GM18907 (cell line): ENCODE measurements around the gene TLNRD1.

ENCODE experiments used
- ATAC-seq: cut with Tn5 transposase; IDR thresholded peaks from one replicate; pipeline ENCODE4 v1.9.1; 2021; ENCODE audit warnings: mild to moderate bottlenecking, moderate library complexity; ENCODE audit not compliant: unreplicated experiment

Gene TLNRD1

DNA sequence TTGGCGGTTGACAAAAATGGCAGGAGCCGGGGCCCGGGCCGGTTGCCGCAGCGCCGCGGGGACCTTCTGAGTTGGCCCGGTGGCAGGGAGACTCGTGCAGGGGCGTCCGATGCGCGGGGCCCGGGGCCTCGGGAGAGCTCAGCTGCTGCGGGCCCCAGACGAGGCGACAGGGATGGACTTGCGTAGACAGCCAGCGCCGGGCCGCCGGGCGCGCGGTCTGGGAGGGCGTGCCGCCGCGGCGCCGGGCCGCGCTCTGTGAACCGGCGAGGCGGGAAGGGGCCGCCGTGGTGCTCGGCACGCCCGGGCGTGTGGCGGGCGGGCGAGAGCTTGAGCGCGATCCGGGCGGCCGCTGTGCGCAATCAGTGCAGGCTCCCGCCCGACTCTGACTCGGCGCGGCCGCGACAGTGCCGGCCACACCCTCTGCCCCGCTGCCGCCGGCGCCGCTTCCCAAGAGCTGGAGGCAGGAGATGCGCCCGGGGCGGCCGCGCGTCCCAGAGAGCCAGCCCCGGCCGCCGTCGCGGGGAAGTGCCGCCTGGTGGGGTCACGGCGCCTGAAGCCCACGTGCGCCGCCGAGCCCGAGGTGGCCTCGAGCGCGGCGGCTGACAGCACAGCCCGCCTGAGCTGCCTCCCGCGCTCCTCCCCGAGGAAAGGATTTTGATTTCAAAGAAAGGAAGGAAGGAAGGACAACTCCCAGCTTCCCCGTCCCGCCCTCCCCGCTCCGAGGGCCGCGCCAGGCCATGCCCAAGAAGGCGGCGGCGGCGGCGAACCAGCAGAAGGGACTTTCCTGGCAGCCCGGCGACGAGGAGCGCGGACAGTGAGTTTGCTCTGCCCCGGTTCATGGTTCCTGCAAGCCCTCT, 657 bp downstream of the TLNRD1 start:
- peak; percentile 48 for ATAC-seq

DNA sequence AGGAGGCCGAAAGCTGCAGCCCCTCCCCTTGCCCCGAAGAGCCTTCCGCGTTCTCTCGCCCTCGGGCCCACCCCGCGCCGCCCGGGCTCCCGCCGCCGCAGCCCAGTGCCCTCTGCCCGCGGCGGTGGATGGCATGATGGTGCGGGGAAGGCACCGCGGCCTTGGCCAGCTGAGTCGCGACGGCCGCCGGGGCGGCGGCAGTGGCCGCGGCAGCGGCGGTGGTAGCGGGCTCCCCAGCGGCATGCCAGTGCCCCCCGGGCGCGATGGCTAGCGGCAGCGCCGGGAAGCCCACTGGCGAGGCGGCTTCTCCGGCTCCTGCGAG, 1.2 kb downstream of the TLNRD1 start:
- ATAC-seq: no peak

DNA sequence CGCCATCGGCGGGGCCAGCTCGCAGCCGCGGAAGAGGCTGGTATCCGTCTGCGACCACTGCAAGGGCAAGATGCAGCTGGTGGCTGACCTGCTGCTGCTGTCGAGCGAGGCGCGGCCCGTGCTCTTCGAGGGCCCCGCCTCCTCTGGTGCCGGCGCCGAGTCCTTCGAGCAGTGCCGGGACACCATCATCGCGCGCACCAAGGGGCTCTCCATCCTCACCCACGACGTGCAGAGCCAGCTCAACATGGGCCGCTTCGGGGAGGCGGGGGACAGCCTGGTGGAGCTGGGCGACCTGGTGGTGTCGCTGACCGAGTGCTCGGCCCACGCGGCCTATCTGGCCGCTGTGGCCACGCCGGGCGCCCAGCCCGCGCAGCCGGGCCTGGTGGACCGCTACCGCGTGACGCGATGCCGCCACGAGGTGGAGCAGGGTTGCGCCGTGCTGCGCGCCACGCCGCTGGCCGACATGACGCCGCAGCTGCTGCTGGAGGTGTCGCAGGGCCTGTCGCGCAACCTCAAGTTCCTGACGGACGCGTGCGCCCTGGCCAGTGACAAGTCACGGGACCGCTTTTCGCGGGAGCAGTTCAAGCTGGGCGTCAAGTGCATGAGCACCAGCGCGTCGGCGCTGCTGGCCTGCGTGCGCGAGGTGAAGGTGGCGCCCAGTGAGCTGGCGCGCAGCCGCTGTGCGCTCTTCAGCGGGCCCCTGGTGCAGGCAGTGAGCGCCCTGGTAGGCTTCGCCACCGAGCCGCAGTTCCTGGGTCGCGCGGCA, 1.8 kb downstream of the TLNRD1 start:
- no peak for ATAC-seq

DNA sequence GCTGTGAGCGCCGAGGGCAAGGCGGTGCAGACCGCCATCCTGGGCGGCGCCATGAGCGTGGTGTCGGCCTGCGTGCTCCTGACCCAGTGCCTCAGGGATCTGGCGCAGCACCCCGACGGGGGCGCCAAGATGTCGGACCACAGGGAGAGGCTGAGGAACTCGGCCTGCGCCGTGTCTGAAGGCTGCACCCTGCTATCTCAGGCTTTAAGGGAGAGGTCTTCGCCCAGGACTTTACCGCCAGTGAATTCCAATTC, 2.3 kb downstream of the TLNRD1 start:
- ATAC-seq: no peak

DNA sequence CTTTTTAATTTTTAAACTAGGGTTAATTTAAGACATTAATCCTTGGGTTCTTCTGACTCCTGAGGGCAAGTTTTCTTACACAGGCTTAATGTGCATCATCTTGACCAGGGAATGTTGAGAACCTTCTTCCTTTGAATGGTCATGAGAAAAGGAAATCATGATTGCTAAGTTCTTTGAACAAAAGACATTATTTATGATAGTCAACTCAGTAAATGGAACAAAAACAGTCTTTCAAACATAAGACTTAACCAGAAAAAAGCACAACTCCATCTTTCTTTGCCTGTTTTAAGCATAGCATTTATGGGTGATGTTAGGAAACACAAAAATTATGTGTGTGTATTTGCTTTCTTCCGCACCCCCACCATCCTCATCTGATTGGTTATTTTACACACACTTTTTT, 5.4 kb downstream of the TLNRD1 start:
- ATAC-seq: no peak

DNA sequence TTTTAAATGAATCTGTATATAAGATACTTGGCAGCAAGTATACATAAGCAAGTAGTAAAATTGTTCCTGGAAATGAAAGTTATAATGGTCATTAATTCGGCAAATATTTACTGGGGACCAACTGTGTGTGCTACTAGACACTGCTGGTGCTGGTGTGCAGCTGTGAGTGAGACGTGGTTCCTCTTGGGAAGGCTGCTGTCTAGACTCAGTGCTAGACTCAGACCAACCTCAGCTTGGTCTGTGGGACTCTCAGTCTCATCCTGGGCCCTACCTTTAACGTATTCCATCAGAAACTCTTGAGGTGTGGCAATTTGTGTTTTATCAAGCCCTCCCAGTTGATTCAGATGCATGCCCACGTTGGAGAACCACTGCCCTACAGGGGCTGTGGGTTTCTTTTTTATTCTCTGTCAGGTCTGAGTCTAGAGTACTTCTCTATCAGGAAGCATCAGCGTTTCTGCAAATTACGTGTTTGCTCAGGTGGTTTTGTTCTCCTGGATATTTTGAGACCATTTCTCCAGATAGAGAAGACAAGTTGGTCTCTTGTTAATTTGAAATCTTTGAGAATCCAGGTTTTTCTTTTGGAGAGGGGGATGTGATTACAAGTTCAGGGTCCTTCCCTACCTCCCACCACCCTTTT, 6.8 kb downstream of the TLNRD1 start:
- no peak for ATAC-seq

DNA sequence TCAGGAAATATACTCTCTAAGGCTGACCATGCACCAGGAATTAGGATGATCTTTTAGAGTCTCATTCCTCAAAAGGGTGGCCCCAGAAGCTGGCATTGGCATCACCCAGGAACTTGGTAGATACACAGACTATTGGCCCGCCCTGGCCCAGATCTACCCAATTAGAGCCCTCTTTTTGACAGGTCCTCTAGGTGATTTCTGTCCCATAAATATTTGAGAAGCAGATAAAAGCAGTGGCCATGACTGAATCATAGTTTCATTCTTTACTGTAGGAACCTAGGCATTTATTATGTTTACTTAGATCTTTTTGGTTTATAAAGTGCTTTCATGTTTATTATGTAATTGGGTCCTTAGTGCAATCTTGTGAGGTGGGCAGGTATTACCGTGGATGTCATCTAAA, 7.6 kb downstream of the TLNRD1 start:
- no peak for ATAC-seq

DNA sequence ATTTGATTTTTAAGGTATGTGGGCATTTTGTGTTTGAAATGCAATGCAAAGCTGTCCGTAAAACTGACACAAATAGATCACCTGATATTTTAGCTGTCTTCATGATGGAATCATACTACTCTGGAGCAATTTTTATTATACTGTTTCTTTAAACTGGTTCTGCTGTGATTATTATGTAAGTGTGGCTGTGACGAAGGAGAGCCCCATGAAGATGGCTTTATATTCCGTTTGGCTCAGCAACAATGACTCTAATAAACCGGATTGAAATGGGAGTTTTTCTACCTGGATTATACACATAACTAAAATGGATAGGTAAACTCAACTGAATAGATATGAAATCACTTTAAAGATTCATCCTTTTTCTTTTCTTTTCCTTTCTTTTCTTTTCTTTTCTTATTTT, 9.4 kb downstream of the TLNRD1 start:
- no peak for ATAC-seq

DNA sequence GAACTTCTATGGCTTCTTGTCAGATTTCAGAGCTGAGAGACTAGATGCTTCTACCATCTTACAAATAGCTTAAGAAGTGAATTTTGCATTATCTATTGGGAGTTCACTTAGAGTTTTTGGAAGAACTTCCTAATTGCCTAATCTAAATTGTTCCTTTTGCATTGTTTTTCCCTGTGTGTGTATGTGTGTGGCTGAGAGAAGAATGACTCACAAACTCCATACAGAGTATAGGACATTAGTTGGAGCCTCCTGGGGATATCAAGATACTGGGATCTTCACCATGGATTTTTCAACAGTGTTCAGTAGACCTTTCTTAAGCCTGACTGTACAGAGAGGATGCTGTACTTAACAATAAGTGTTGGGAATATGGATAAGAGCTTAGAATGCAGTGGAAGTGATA, 10.9 kb downstream of the TLNRD1 start:
- ATAC-seq: no peak

DNA sequence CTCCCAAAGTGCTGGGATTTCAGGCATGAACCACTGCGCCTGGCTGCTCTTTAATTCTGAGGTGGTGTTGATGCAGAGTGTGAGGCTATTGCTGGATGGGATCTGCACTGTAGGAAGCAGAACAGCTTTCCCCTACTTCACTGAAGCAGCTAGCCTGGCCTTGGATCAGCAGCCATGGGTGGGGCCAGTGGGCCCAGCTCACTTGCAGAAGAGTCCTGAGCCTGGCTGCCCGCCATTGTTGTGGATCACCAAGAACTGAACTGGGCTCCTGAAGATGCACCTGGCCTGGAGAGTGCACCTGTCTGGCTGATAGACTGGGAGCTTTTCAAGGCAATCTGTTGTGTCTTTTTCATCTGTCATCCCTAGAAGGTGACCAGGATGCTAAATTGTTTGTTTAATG, 11.9 kb downstream of the TLNRD1 start:
- ATAC-seq: no peak

DNA sequence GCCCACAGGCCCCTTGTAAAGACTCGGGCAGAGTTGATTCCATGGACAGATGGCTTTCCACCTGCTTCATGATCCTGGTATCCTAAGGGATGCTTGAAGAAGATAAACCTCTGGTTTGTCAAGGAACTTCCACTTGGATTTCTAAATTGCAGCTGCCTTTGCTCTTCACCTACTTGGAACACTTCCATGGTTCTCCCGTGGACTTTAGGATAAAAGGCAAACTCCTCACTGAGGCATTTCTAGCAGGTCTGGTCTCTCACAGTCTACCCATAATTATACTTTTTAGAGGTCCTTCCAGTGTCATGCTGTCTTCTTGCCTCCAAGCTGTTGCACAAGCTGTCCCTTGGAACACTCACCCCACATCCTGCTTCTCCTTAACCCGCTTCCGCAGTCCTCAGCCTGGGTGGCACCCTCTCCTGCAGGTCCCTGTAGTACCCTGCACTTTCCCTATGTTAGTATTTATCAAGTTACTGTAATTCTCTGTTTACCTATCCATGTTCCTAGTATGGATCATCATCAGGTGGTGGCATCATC, 12.7 kb downstream of the TLNRD1 start:
- no peak for ATAC-seq

DNA sequence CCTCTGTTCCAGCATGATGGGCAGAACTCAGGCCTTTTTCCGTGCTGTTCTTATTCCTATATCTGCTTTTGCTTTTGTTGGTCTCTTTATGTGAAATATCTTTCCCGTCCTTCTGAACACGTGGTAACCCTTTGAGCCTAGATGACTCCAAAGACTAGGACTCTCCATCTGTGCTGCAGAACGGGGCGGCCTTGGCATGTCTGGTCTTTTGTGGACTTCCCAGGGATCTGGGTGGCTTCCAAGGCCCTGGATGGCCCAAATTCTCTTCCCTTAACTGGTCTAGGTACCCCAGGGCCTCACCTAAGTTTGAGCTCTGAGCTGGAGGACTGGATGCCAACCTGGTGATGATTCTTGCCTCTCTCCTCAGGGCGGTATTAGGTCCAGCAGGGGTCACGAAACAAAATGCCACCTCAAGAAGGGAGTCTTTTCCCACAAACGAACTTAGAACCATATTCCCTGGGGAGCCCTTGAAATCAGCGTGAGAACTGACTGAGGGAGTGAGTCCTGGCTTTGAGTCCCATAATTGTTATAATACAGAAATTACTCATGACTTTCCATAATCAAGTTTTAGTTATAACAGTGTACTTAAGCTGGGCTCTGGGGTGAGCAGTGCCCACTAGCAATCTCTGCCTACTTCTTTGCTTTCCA, 13.8 kb downstream of the TLNRD1 start:
- ATAC-seq: no peak

DNA sequence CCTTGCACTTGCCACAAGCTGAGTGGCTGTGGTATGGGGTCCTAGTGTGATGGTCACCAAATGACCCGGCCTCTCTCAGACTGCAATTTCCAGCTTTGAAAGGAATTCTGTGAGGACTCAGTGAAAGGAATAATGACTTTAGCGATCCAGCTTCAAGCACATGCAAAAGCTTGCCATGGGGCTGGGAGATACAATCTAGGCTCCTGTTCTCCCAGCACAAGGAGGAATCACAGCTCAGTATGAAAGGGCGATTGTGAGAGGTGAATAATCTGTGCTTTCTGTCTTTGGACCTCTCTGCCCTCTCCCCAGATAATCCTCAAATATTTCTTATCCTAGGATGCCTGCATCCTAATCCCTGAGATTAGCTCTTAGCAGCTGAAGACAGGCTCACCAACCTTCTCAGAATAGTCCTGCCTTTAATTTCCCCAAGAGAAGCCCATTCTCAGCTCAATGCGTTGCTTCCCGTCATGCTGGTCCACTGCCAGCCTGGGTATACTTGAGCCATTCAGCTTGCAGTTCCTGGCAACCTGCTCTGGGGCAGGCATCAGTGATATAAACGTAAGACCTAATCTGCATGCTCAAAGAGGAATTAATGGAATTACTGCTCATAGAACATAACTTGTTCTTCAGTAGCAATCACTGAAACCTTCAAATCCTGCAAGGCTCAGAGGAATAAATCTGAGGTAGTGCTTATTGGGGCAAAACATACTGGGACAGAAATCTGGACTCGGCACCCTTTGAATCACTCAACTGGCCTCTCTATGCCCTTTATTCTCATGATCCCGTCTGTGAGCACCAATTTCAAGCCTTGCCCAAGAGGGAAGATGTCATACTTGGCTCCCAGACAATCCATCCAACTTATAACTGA, 15.1 kb downstream of the TLNRD1 start:
- ATAC-seq: no peak

DNA sequence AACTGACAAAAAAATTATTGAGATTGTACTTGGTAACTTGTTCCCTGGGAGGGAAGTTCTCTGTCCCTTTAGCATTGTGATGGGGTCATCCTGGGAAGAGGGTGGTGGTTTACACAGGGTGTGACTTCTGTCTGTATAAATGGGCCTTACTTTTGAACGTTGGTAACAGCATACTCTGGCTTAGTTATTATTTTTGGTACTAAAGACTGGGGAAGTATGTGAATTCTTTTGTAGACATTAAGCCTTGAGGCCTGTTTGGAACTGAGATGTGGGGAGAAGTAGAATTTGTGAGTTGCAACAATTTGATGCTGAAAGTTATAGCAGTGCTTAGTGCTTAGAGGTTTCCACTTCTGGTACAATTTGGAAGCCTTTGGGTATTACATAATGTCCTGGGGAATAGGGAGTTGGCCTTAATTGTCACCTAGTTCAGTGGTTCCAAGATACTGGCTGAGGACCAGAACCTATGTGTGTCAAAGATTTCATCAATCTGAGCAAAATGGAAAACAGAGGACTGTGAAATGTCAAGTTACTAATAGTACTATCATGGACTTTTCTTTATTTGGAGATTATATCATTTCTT, 15.9 kb downstream of the TLNRD1 start:
- ATAC-seq: no peak

DNA sequence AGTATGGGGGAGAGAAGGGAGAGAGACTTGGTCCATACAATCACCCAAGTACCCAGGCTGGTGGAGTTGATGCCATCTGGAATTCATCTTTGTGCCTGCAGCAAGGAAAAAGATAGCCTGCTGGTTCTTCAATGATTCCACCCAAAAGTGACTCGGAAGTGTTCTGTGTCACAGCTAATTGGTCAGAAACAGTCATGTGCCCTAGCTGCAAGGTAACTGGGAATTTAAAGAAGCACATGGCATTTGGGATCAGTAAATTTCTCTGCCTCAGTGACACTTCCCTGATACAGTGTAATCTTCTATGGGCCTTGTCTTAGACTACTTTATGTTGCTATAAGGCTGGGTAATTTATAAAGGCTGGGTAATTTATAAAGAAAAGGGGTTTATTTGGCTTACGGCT, 17.5 kb downstream of the TLNRD1 start:
- no peak for ATAC-seq

DNA sequence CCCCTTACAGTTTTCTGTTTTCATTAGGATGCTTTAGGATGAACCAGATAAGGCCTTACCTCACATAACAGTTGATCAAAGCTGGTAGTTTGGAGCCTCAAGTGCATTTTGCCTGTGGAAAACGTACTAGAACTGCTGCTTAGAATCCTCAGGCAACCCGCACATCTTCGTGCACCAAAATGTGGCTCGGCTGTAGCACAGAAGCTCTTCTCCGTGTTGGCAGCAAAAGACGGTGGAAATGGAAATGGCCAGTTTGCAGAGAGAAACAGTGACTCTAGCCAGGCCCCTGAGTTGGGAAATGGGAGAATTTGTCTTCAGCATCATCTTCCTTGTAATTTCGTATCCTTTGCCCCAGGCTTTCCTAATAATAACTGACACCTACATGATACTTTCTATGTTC, 20.6 kb downstream of the TLNRD1 start:
- no peak for ATAC-seq

DNA sequence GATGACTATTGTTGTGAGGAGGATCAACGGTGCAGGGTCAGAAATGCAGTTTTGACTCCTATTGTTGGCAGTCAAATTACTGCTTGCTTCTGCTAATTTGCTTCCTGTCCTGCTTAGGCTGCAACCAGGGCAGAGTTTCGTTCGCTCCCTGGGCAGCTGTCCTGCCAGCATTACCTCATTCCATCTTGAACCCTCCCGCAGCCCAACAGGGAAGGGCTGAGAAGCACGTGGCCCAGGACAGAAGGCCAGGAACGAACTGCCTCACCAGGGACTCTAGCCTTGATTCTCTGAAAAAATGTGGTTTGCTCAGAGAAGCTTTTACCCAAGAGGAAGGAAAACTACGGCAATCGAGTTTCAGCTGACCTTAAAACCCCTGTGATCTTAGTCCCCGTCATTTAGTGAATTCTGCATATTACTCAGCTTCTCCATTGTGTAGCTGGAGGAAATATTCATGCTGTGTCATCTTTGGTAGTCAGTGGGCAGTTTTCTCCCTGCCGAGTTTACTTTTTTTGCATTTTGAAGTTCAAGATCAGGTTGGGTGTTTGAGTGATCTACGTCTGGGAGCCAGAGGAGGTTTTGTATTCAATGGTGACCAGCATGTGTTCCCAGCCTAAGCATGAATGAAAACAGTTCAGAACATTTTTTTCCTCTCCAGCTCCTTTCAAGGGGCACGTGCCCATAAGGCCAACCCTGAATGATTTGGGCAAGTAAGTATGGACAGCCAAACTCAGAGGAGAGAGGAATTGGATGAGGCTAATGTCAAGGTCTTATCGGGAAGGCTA, 23.0 kb downstream of the TLNRD1 start:
- peak; percentile 90 for ATAC-seq

DNA sequence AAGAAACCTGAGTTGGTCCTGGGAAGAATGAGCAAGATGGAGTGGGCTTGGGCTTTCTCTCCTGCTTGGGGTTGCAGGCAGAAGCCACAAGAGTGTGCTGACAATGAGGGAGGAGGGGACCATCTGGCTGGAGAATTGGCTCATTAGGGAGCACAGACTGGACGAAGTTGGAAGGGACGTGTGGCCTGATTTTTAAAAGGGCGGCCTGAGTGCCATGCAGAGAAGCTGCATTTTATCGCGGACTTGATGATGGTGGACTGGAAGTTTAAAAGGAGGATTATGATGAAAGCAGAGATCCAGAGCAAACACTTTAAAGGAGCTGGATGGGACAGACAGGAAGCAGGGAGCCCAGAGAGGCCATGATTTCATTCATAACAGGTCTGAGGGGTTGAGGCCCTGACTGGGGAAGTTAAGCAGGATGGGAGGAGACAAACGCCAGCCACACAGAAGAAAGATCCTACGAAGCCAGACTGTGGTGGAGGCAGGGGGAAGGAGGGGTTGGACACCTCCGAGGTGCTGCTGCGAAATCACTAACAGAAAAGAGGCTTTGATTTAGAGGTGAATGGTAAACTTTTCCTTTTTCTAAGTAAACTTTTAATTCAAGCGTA, 23.6 kb downstream of the TLNRD1 start:
- ATAC-seq: peak; percentile 6

DNA sequence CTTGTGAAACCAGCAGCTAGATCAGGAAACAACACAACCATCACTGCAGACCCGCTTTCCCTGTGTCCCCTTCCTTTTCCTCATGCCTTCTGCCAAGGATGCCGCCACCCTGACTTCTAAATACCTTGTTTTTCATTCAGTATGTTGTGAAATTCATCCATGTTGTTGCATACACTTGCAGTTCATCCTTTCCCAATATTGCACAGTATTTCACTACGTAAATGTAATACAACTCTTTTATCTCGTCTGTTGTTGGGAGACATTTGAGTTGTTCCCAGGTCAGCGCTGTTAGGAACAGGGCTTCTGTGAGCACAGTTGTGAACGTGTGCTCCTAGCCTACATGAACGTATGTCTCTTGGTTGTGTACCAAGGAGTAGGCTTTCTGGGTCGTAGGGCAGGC, 24.2 kb downstream of the TLNRD1 start:
- ATAC-seq: no peak
